Astrocyte (in vitro differentiated cells and primary cell): ENCODE measurements around the gene SMIM7. TPM values are rescaled to one million over a fixed set of nuclear protein-coding genes. Genes with fewer than 3 reads are reported as not detected.
"Not testable (repeated sequence)": the region's sequence is repeated elsewhere in the genome, so short reads cannot be mapped to it uniquely, and the experiment has no call there.

ENCODE experiments used
- DNase-seq: peaks from one replicate; pipeline ENCODE4 v3.0.0-alpha.2; 2010; ENCODE audit warnings: low read depth
- FAIRE-seq: peaks from 2 replicates; lab custom pipeline; 2011; peaks lifted over from hg19 to GRCh38; lab: Jason Lieb, UNC
- H2AFZ ChIP-seq: 2 replicates; pipeline ENCODE4 v1.6.0; 2012; ENCODE audit warnings: low read depth, low read length, inconsistent platforms
- H3K27ac ChIP-seq: 2 replicates; pipeline ENCODE4 v1.5.1; 2011; ENCODE audit warnings: low read depth, low read length, inconsistent platforms
- H3K27me3 ChIP-seq: 2 replicates; pipeline ENCODE4 v1.6.0; 2011; ENCODE audit warnings: low read length, inconsistent platforms; ENCODE audit not compliant: insufficient read depth
- H3K36me3 ChIP-seq: 2 replicates; pipeline ENCODE4 v1.5.1; 2011; ENCODE audit warnings: low read length, inconsistent platforms; ENCODE audit not compliant: insufficient read depth
- H3K4me1 ChIP-seq: 2 replicates; pipeline ENCODE4 v1.5.1; 2011; ENCODE audit warnings: low read length, inconsistent platforms; ENCODE audit not compliant: insufficient read depth
- H3K4me2 ChIP-seq: 2 replicates; pipeline ENCODE4 v1.6.0; 2012; ENCODE audit warnings: low read length, inconsistent platforms
- H3K4me3 ChIP-seq: 2 replicates; pipeline ENCODE4 v1.5.1; 2011; ENCODE audit warnings: low read depth, mild to moderate bottlenecking, low read length, inconsistent platforms; ENCODE audit not compliant: insufficient read depth
- H3K79me2 ChIP-seq: 2 replicates; pipeline ENCODE4 v1.6.0; 2012; ENCODE audit warnings: mild to moderate bottlenecking, low read length, inconsistent platforms; ENCODE audit not compliant: insufficient read depth
- H3K9ac ChIP-seq: 2 replicates; pipeline ENCODE4 v1.6.0; 2012; ENCODE audit warnings: mild to moderate bottlenecking, low read length, inconsistent platforms
- H3K9me3 ChIP-seq: 2 replicates; pipeline ENCODE4 v1.5.1; 2012; ENCODE audit warnings: low read depth, mild to moderate bottlenecking, low read length, inconsistent platforms; ENCODE audit not compliant: insufficient read depth
- H4K20me1 ChIP-seq: 2 replicates; pipeline ENCODE4 v1.6.0; 2012; ENCODE audit warnings: low read length, inconsistent platforms; ENCODE audit not compliant: insufficient read depth
- H3K27ac Mint-ChIP-seq: one replicate; pipeline ENCODE4 v1.8.0; 2021; ENCODE audit warnings: mild to moderate bottlenecking, mixed read lengths; ENCODE audit not compliant: unreplicated experiment
- H3K27me3 Mint-ChIP-seq: one replicate; pipeline ENCODE4 v1.8.0; 2021; ENCODE audit warnings: low read depth, mixed read lengths; ENCODE audit not compliant: unreplicated experiment
- H3K36me3 Mint-ChIP-seq: one replicate; pipeline ENCODE4 v1.8.0; 2021; ENCODE audit warnings: low read depth, mixed read lengths; ENCODE audit not compliant: unreplicated experiment
- H3K4me1 Mint-ChIP-seq: one replicate; pipeline ENCODE4 v1.8.0; 2021; ENCODE audit warnings: low read depth, mixed read lengths; ENCODE audit not compliant: unreplicated experiment
- H3K4me3 Mint-ChIP-seq: one replicate; pipeline ENCODE4 v1.8.0; 2021; ENCODE audit warnings: mild to moderate bottlenecking, moderate library complexity, mixed read lengths; ENCODE audit not compliant: unreplicated experiment
- H3K9me3 Mint-ChIP-seq: one replicate; pipeline ENCODE4 v1.8.0; 2021; ENCODE audit warnings: mild to moderate bottlenecking, mixed read lengths; ENCODE audit not compliant: unreplicated experiment
- CTCF ChIP-seq: IDR thresholded peaks from 2 replicates; pipeline ENCODE4 v1.5.1; 2011; ENCODE audit warnings: low read depth, mild to moderate bottlenecking, inconsistent platforms, low read length, moderate library complexity; ENCODE audit not compliant: insufficient read depth
- EZH2 ChIP-seq: IDR thresholded peaks from 2 replicates; pipeline ENCODE4 v1.6.1; 2012; ENCODE audit warnings: mild to moderate bottlenecking, low read length, inconsistent platforms; ENCODE audit not compliant: insufficient read depth
- total RNA-seq: library from RNA; stranded (reverse); gene quantifications from 2 replicates; pipeline ENCODE4 v1.2.1, GENCODE V29; 2021

The SMIM7 gene
- total RNA-seq, 1 donor from 2014 or later, result 45.3 TPM

DNA sequence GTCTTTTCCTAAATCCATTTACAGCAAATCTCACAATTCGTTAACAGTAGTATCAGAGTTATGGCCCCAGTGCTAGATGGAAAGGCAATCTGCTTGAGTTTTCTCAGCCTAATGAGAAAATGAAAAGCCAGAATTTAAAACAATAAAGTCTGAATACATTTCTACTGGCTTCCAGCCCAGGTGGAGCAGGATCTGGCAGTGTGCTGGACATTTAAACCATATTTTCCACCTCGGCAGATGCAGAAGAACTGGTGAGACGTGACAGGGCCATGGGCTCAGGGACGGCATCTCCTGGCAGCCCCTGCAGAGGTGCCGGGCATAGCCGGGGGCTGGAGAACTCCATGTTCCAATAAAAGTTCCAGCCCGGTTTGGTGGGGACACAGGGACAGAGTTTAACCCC lies 7.1 kb downstream of the SMIM7 start:
- no peaks in the 10 kb centered on the region for H3K4me1 ChIP-seq
- H3K36me3 ChIP-seq, result peaks cover 39% of the 10 kb centered on the region
- Mint-ChIP-seq H3K36me3 (peaks cover 24% of the 10 kb centered on the region), H3K27ac (no peak overlapping the region), H3K9me3 (no peaks in the 10 kb centered on the region), H3K4me3 (no peak overlapping the region), H3K27me3 (no peaks in the 10 kb centered on the region), H3K4me1 (no peaks in the 10 kb centered on the region)
- H2AFZ ChIP-seq, result no peak overlapping the region
- H4K20me1 ChIP-seq, result peaks cover 65% of the 10 kb centered on the region
- H3K27me3 ChIP-seq, result no peaks in the 10 kb centered on the region
- no peak overlapping the region for H3K4me2 ChIP-seq
- DNase-seq (no peak), FAIRE-seq (no peak)
- no peak for TF ChIP-seq EZH2
- TF ChIP-seq CTCF, result no peak
- no peaks in the 10 kb centered on the region for H3K9me3 ChIP-seq
- no peak overlapping the region for H3K9ac ChIP-seq
- peaks cover 34% of the 10 kb centered on the region for H3K79me2 ChIP-seq
- no peak overlapping the region for H3K4me3 ChIP-seq
- no peak overlapping the region for H3K27ac ChIP-seq

GRCh38 chr19:16651421-16652188 lies 8.3 kb downstream of the SMIM7 start:
- not testable (repeated sequence) for H3K9me3 Mint-ChIP-seq, H3K27me3 ChIP-seq, H2AFZ ChIP-seq, H3K9ac ChIP-seq, H3K9me3 ChIP-seq, H3K4me3 ChIP-seq, H3K4me3 Mint-ChIP-seq, H3K4me1 ChIP-seq, H3K4me2 ChIP-seq, H3K27me3 Mint-ChIP-seq, H3K4me1 Mint-ChIP-seq, FAIRE-seq, H3K27ac Mint-ChIP-seq, DNase-seq, H3K27ac ChIP-seq
- H3K36me3 Mint-ChIP-seq, result peaks cover 18% of the 10 kb centered on the region
- H4K20me1 ChIP-seq, result peaks cover 62% of the 10 kb centered on the region
- peaks cover 28% of the 10 kb centered on the region for H3K79me2 ChIP-seq
- peaks cover 38% of the 10 kb centered on the region for H3K36me3 ChIP-seq

DNA sequence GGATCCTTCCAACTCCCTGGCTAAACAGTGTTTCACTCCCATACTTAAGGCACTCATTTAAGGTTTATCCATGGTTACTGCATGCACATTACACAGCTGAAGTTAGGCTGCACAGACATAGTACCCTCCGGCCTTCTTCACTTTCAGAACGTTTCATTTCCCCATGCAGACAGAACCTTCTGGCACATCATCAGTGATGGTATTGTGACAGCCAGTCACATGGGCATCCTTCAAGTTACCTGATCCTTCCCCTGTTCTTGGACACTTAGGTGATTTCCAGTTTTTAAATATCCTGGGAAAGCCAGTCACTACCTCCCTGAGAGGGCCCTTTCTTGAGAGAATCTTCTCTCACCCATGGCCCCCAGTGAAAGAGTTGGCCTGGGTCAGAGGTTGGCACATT lies 9.1 kb downstream of the SMIM7 start:
- no peaks in the 10 kb centered on the region for H3K4me1 ChIP-seq
- no peak overlapping the region for H3K4me3 Mint-ChIP-seq
- H3K27me3 Mint-ChIP-seq, result no peaks in the 10 kb centered on the region
- H3K27me3 ChIP-seq, result no peaks in the 10 kb centered on the region
- H3K4me1 Mint-ChIP-seq, result no peaks in the 10 kb centered on the region
- H2AFZ ChIP-seq, result no peak overlapping the region
- peaks cover 45% of the 10 kb centered on the region for H3K36me3 ChIP-seq
- FAIRE-seq (no peak), DNase-seq (no peak)
- no peak overlapping the region for H3K9ac ChIP-seq
- TF ChIP-seq CTCF, result no peak
- no peak for TF ChIP-seq EZH2
- peaks cover 27% of the 10 kb centered on the region for H3K79me2 ChIP-seq
- H3K27ac ChIP-seq, result no peak overlapping the region
- no peak overlapping the region for H3K27ac Mint-ChIP-seq
- H3K36me3 Mint-ChIP-seq, result peaks cover 18% of the 10 kb centered on the region
- no peaks in the 10 kb centered on the region for H3K9me3 Mint-ChIP-seq
- H4K20me1 ChIP-seq, result peaks cover 56% of the 10 kb centered on the region
- H3K9me3 ChIP-seq, result no peaks in the 10 kb centered on the region
- H3K4me3 ChIP-seq, result no peak overlapping the region
- no peak overlapping the region for H3K4me2 ChIP-seq
